Activated T-helper 17 cell treated with anti-CD3 and anti-CD28 coated beads, Interleukin-2, amount 50 U/mL, for 72 hours (primary cell): ENCODE results near the gene PRKD2. TPM values are rescaled to one million over a fixed set of nuclear protein-coding genes. Genes with fewer than 3 reads are reported as not detected.
"Not testable (repeated sequence)": the region's sequence is repeated elsewhere in the genome, so short reads cannot be mapped to it uniquely, and the experiment has no call there.

Source experiments
- ATAC-seq: fragments of 150-1000 bp; cut with Tn5 transposase; replicated peaks from 2 replicates; pipeline ENCODE4 v1.10.0; 2021; ENCODE audit warnings: mild to moderate bottlenecking, moderate library complexity
- H3K27ac Mint-ChIP-seq: one replicate; pipeline ENCODE4 v1.8.0; 2022; ENCODE audit warnings: mixed read lengths
- H3K27me3 Mint-ChIP-seq: one replicate; pipeline ENCODE4 v1.8.0; 2022; ENCODE audit warnings: mixed read lengths
- H3K36me3 Mint-ChIP-seq: one replicate; pipeline ENCODE4 v1.8.0; 2022; ENCODE audit warnings: low read depth, mild to moderate bottlenecking, mixed read lengths
- H3K4me1 Mint-ChIP-seq: one replicate; pipeline ENCODE4 v1.8.0; 2022; ENCODE audit warnings: mixed read lengths
- H3K4me3 Mint-ChIP-seq: one replicate; pipeline ENCODE4 v1.8.0; 2022; ENCODE audit warnings: mild to moderate bottlenecking, mixed read lengths
- H3K9me3 Mint-ChIP-seq: one replicate; pipeline ENCODE4 v1.8.0; 2022; ENCODE audit warnings: mixed read lengths
- total RNA-seq, 2 donors: library from RNA; stranded (reverse); gene quantifications; one replicate each; pipeline ENCODE4 v1.2.3, GENCODE V29; 2022

PRKD2 gene
- total RNA-seq, 2 donors from 2014 or later: 75.0 to 103 TPM

DNA sequence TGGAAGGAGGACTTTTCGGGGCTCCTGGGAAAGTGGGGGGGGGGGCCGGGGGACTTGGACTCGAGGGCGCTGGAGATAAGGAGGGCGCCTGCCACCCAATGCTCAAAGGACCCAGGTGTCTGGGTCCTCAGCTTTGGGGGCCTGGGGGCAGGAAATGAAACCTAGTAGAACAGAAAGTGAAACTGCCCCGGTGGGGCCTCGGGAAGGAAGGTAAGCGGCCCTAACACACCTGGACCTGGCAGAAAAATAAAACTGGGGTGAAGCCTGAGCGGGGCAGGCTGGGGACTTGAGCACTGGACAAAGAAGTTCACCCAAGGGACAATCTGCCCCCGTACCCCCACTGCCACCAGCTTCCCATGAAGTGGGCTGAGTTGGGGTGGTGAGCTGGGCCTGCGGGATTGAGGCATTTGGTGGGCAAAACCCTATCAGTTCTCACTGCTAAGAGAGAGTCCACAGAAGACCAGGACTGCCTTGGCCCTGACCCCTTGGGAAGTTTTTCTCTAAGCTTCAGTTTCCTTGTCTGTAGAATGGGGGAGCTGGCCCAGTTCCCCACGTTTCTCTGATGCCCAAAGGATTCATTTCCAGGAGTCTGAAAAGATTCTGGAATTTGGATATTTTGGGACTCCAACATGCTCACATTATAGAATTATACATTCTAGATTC, 2.3 kb downstream of the PRKD2 start:
- Mint-ChIP-seq H3K4me3 (peak overlapping the region; percentile 92), H3K27ac (peak overlapping the region; percentile 96)
- ATAC-seq: peak; percentile 31

DNA sequence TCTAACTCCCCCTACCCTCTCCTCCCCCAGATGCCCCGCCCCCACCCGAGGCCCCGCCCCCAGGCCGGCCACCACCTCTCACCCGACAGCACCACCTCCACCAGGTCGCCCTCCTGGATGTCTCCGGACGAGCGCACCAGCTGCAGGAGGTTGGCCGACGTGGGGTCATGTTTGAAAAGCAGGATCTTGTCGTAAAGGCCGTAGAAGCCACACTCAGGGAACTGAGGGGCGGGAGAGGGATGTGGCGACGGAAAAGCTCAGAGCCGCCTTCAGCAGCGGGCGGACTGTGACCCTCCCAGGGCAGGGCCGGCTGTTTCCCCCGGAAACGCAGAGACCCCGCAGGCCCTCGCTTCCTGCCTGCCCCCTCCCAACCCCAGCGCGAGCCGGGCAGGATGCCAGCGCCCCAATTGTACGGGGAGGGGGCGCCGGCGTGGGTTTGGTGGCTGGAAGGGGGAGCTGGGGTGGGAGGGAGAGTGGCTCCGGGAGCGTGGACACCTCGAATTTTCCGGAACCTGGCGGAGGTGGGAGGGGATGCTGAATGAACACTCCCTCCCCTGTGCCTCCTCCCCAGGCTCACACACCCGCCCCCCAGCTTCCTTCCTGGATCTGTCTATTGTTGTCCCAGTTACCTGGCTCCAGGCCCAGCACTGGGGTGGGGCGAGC, 3.0 kb downstream of the PRKD2 start:
- Mint-ChIP-seq H3K27ac (peak overlapping the region; percentile 96), H3K4me3 (peak overlapping the region; percentile 92), H3K4me1 (peaks cover 18% of the 10 kb centered on the region), H3K9me3 (no peaks in the 10 kb centered on the region), H3K36me3 (peaks cover 79% of the 10 kb centered on the region), H3K27me3 (no peaks in the 10 kb centered on the region)
- ATAC-seq: peak; percentile 33

More for the DNA sequence above, 2.3 kb downstream of the PRKD2 start:
- H3K27me3 Mint-ChIP-seq: no peaks in the 10 kb centered on the region
- peaks cover 22% of the 10 kb centered on the region for H3K4me1 Mint-ChIP-seq
- H3K9me3 Mint-ChIP-seq: no peaks in the 10 kb centered on the region
- H3K36me3 Mint-ChIP-seq: peaks cover 79% of the 10 kb centered on the region

DNA sequence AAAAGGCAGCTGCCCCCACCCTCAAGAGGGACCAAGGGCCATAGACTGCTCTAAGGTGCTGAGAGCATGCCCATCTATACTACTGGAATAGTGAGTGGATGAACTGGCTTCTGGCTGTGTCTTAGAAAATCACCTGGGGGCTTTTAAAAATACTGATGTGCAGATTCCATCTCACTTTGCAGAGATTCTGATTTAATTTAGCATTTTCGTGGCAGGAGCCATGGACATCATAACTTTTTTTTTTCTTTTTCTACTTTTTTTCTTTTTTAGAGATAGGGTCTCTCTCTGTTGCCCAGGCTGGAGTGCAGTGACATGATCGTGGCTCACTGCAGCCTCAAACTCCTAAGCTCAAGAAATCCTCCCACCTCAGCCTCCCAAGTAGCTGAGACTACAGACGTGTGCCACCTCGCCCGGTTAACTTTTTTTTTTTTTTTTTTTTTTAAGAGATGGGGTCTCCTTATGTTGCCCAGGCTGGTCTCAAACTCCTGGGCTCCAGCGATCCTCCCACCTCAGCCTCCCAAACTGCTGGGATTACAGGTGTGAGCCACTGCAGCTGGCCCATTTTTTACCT, 4.1 kb downstream of the PRKD2 start:
- peaks cover 86% of the 10 kb centered on the region for H3K36me3 Mint-ChIP-seq
- not testable (repeated sequence) for H3K9me3 Mint-ChIP-seq, ATAC-seq, H3K4me1 Mint-ChIP-seq, H3K27me3 Mint-ChIP-seq
- peak overlapping the region; percentile 52 for H3K27ac Mint-ChIP-seq
- peak overlapping the region; percentile 92 for H3K4me3 Mint-ChIP-seq

DNA sequence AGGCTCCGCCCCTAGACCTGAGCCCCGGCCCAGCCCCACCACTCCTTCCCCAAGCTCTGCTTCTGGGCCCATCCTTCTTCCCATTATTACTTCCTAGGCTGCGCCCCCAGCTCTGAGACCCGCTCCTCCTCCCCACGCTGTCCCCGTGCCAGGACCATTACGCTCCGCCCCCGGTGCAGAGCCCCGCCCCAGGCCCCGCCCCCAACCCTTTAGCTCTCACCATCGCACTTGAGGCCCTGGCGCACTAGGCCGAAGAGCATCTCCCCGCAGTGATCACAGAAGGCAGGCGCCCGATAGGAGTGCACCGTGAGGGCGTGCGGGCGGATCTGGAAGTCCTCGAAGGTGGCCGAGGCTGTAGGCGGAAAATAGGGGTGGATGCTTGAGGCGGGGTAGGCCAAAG, 6.2 kb downstream of the PRKD2 start:
- Mint-ChIP-seq H3K4me3 (no peak overlapping the region), H3K9me3 (no peaks in the 10 kb centered on the region), H3K27ac (no peak overlapping the region), H3K4me1 (peaks cover 4% of the 10 kb centered on the region), H3K36me3 (peaks cover 93% of the 10 kb centered on the region), H3K27me3 (no peaks in the 10 kb centered on the region)
- no peak for ATAC-seq

DNA sequence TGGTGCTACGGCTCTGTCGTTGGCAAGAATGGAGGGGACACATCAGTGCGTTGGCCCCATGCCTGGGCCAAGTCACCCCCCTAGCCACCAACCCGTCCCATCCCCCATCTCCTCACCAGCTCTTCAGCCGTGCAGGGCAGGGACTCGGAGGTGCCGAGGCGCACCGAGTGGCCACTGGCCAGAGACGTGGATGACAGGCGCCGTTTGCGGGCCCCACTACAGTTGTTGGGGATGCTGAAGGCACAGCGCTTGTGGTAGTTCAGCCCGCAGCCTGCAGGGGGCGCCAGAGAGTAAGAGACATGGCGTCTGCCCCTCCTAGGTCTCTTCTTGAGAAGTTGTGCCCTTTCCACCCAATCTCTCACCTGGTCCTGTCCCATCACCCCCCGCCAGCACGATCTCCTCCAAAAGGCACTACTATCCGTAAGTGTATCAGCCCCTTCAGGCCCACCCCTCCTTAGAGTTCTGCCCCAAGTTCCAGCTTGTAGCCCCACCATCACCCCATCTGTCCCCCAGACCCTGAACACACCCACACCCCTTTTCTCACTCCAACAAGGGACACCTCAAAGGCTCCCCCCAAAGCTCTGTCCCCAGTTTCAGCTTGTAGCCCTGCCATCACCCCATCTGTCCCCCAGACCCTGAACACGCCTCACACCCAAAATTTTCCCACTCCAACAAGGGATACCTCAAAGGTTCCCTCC, 12.4 kb downstream of the PRKD2 start:
- ATAC-seq: peak; percentile 88
- H3K4me1 Mint-ChIP-seq: peaks cover 7% of the 10 kb centered on the region
- peak overlapping the region; percentile 32 for H3K27ac Mint-ChIP-seq
- H3K4me3 Mint-ChIP-seq: no peak overlapping the region
- no peaks in the 10 kb centered on the region for H3K9me3 Mint-ChIP-seq
- H3K27me3 Mint-ChIP-seq: no peaks in the 10 kb centered on the region
- peaks cover 99% of the 10 kb centered on the region for H3K36me3 Mint-ChIP-seq

DNA sequence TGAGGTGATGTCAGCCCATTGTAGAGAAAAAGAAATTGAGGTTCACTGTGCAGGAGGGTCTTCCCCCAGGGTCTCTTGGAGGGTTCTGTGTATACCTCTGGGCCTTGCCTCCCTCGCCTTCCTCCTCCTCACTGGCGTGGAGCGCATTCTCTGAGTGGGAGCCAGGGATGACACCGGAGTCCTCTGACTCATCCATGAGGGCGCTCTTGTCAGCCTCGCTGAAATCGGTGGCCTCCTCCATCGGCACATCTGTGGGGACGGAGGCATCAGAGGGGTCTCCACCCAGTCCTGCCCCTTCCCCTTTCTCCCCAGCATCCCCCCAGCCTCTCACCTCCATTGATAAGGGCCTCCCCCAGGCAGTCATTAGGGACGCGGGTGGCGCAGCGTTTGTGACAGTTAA, 16.2 kb downstream of the PRKD2 start:
- H3K9me3 Mint-ChIP-seq: no peaks in the 10 kb centered on the region
- no peak overlapping the region for H3K4me3 Mint-ChIP-seq
- ATAC-seq: no peak
- H3K4me1 Mint-ChIP-seq: peaks cover 7% of the 10 kb centered on the region
- peaks cover 99% of the 10 kb centered on the region for H3K36me3 Mint-ChIP-seq
- no peaks in the 10 kb centered on the region for H3K27me3 Mint-ChIP-seq
- H3K27ac Mint-ChIP-seq: no peak overlapping the region

DNA sequence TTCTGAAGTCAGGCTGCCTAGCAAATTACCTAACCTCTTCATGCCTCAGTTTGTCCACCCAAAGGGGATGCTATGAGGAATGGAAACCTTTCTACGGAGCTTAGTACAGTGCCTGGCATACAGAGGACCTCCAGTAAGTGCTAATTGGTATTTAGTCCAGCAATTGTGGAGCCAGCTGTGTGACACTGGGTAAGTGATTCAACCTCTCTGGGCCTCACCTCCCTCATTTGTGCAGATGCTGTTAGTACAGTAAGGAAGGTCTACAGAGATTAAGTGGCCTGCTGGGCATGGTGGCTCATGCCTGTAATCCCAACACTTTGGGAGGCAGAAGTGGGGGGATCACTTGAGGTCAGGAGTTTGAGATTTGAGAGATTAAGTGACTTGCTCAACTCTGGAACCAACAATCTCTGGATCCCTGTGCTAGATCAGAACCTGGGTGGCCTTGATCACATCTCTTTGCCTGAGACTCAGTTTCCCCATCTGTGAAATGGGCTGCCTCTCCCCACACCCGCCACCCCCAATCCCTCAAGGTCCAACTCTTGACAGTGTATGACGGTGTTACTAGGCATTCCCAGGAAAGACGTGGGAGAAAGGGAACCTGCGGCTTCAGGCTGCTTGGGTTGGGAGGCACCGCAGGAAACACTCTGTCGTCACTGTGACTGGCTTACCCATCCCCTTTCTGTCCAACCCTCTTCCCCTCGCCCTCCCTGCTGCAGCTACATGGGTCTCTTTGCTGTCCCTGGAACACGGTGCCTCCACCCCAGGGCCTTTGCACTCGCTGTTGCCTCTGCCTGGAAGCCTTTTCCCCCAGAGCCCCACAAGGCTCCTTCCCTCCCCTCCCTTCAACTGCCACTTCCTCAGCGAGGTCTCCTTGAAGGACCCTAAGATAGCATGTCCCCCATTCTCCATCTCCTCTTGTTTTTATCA, 18.3 kb downstream of the PRKD2 start:
- H3K9me3 Mint-ChIP-seq: no peaks in the 10 kb centered on the region
- no peak overlapping the region for H3K27ac Mint-ChIP-seq
- peaks cover 99% of the 10 kb centered on the region for H3K36me3 Mint-ChIP-seq
- H3K4me3 Mint-ChIP-seq: no peak overlapping the region
- peaks cover 5% of the 10 kb centered on the region for H3K4me1 Mint-ChIP-seq
- no peaks in the 10 kb centered on the region for H3K27me3 Mint-ChIP-seq
- no peak for ATAC-seq

DNA sequence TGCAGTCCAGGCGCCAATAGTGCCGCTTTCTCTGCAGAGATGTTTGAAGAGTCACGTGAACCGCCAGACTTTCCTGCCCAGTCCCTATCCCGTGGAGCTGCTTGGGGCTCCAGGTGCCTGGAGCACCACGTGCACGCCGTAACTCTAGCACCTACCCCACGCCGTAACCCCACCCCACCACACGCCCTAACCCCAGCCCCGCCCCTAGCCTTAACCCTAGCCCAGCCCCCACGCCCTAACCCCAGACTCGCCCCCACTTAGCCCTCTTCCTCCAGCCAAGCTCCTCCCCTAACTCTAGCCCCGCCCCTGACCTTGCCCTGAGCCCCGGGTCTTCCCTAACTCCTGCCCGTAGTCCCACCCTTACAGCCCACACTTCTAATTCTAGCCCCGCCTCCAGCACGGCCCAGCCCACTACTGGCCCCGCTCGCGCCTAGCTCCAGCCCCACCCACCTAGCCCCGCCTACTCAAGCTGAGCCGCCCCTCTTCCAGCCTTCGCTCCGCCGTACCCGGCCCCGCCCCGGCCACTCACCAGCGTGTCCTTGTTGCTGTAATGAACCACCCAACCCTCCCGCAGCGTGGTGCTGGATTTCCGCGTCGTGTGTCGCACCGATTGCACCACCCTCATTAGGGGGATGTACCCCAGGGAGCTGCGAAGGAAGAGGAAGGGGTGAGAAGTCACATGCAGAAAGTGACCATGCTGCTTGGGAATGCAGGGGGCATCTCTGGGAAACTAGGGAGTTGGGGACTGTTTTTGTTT, 19.5 kb downstream of the PRKD2 start:
- Mint-ChIP-seq H3K27ac (no peak overlapping the region), H3K4me1 (peaks cover 10% of the 10 kb centered on the region), H3K4me3 (no peak overlapping the region), H3K9me3 (no peaks in the 10 kb centered on the region), H3K36me3 (peaks cover 99% of the 10 kb centered on the region), H3K27me3 (no peaks in the 10 kb centered on the region)
- ATAC-seq: no peak

DNA sequence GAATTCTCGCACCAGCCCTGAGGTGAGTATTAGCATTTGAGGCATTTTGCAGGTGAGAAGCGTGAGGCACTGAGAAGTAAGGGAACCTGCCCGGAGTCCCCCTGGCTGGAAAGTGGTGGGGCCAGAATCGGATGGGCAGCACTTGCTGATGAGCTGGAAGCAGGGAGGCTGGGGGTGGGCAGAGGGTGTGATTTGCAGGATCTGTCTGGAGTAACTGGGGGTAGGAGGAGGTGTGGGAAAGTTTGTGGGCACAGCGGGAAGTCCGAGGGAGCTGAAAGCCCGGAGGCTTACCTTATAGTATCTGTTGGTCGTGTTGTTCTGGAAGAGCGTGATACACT, 20.1 kb downstream of the PRKD2 start:
- Mint-ChIP-seq H3K4me1 (peaks cover 10% of the 10 kb centered on the region), H3K9me3 (no peaks in the 10 kb centered on the region), H3K27me3 (no peaks in the 10 kb centered on the region), H3K27ac (no peak overlapping the region), H3K36me3 (peaks cover 99% of the 10 kb centered on the region), H3K4me3 (no peak overlapping the region)
- no peak for ATAC-seq

DNA sequence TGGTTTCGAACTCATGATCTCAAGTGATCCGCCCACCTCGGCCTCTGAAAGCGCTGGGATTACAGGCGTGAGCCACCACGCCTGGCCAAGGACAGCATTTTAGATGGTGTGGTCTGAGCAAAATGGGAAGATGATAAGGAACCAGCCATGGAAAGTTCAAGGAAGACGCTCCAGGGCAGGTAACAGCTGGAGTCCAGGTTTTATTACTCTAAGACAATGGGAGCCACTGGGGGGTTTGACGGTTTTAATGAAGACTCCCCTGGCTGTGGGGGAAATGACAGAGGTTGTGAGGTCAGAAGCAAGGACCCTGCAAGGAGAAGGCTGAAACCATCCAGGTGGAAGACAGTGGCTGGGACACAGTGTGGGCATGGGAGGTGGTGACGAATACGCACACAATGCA, 20.9 kb downstream of the PRKD2 start:
- peaks cover 99% of the 10 kb centered on the region for H3K36me3 Mint-ChIP-seq
- no peaks in the 10 kb centered on the region for H3K9me3 Mint-ChIP-seq
- H3K27me3 Mint-ChIP-seq: no peaks in the 10 kb centered on the region
- ATAC-seq: no peak
- H3K27ac Mint-ChIP-seq: no peak overlapping the region
- peaks cover 10% of the 10 kb centered on the region for H3K4me1 Mint-ChIP-seq
- H3K4me3 Mint-ChIP-seq: no peak overlapping the region

DNA sequence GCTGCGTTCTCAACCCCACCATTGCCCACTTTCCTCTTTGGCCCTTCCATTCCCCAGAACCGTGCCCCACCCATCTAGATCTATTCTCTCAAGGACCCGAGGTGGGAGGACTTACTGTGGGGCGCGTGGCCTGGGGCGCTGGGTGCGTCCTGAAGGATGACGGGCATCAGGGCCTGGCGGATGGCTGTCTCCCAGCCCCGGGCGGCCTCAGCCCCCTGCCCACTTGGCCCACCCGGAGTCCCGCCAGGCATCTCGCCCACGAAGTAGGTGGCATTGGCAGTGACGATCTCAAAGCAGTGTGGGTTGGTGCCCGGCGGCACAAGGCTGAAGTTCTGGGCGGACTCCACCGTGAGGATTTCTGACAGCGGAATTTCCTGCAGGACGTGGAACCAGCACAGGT, 23.2 kb downstream of the PRKD2 start:
- no peaks in the 10 kb centered on the region for H3K27me3 Mint-ChIP-seq
- no peak overlapping the region for H3K4me3 Mint-ChIP-seq
- ATAC-seq: no peak
- no peak overlapping the region for H3K27ac Mint-ChIP-seq
- H3K4me1 Mint-ChIP-seq: peaks cover 16% of the 10 kb centered on the region
- H3K36me3 Mint-ChIP-seq: peaks cover 100% of the 10 kb centered on the region
- H3K9me3 Mint-ChIP-seq: no peaks in the 10 kb centered on the region

DNA sequence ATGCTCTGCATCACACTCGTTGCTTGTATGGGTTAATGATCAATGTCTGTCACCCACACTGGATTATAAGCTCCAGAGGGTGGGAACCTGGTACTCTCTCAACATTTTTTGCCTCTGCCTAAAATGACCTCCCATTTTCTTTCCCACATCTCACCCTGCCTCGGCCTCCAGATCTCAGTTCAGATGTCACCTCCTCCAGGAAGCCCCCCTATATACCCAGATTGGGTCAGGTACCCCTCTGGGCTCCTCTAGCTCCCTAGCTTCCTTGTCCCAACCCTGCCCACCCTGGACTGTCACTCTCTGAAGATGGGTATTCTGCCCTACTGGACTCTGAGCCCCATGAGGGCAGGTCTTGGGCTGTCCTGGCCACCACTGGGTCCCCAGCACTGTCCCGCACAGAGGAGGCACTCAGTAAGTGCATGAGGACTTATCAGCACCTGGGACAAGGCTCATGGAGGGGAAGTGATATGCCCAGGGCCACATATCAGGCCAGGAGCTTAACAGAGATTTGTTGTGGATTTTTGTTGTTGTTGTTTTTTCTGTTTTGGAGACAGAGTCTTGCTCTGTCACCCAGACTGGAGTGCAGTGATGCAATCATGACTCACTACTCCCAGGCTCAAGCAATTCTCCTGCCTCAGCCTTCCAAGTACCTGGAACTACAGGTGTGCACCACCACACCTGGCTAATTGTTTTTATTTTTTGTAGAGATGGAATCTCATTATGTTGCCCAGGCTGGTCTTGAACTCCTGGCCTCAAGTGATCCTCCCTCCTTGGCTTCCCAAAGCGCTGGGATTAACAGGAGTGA, 23.8 kb downstream of the PRKD2 start:
- Mint-ChIP-seq H3K4me3 (no peak overlapping the region), H3K4me1 (peaks cover 16% of the 10 kb centered on the region), H3K36me3 (peaks cover 100% of the 10 kb centered on the region), H3K9me3 (no peaks in the 10 kb centered on the region), H3K27ac (peak overlapping the region; percentile 29), H3K27me3 (no peaks in the 10 kb centered on the region)
- ATAC-seq: no peak

DNA sequence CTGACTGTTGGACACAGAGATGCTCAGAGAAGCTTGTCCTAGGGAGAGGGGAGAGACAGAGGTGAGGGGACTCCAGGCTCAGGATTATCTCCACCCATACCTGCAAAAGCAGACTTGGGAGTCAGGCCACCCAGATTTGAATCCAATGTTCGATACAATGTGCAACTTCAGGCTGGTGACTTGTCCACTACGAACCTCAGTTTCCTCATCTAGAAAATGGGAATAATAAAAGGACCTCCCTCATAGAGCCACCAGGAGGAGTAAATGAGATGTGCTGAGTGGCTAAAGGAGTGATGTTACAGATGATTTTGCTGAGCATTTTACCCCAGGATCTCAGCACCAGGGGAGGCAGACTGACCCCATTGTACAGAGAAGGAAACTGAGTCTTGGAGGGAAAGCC, 25.0 kb downstream of the PRKD2 start:
- Mint-ChIP-seq H3K4me1 (peaks cover 16% of the 10 kb centered on the region), H3K9me3 (no peaks in the 10 kb centered on the region)
- no peak for ATAC-seq

More for the DNA sequence above, 25.0 kb downstream of the PRKD2 start:
- no peaks in the 10 kb centered on the region for H3K27me3 Mint-ChIP-seq
- peaks cover 100% of the 10 kb centered on the region for H3K36me3 Mint-ChIP-seq
- no peak overlapping the region for H3K4me3 Mint-ChIP-seq
- peak overlapping the region; percentile 29 for H3K27ac Mint-ChIP-seq
